ENCODE data around the gene CHST15. TPM values are rescaled to one million over a fixed set of nuclear protein-coding genes. Genes with fewer than 3 reads are reported as not detected.

CHST15 gene
- total RNA-seq, 1 donor from 2014 or later = 11.1 TPM

- Histone ChIP-seq H3K36me3 (ENCODE audit: control insufficient read depth, insufficient read depth, low read length) (no peaks in the 10 kb centered on the region), H3K27me3 (ENCODE audit: control insufficient read depth, insufficient read depth, low read length) (no peaks in the 10 kb centered on the region), H3K4me3 (ENCODE audit: low read depth, low read length) (peak overlapping the region; percentile 72)
- no peak for TF ChIP-seq CTCF (IDR thresholded peaks at IDR 0.05; ENCODE audit: insufficient read depth, low read length, severe bottlenecking)
- FAIRE-seq (no peak), DNase-seq (ENCODE audit: low read depth) (no peak)
These were observed 1.6 kb downstream of the CHST15 start for GRCh38 chr10:124091646-124092249.

- H3K27me3 ChIP-seq (ENCODE audit: control insufficient read depth, insufficient read depth, low read length) = no peaks in the 10 kb centered on the region
- H3K36me3 ChIP-seq (ENCODE audit: control insufficient read depth, insufficient read depth, low read length) = no peaks in the 10 kb centered on the region
- FAIRE-seq = no peak
- DNase-seq (ENCODE audit: low read depth) = no peak
- TF ChIP-seq CTCF (IDR thresholded peaks at IDR 0.05; ENCODE audit: insufficient read depth, low read length, severe bottlenecking) = no peak
- H3K4me3 ChIP-seq (ENCODE audit: low read depth, low read length) = no peak overlapping the region
These were observed 2.7 kb downstream of the CHST15 start for GRCh38 chr10:124090601-124091209.

- DNase-seq (ENCODE audit: low read depth) (no peak), FAIRE-seq (no peak)
- no peaks in the 10 kb centered on the region for H3K36me3 ChIP-seq (ENCODE audit: control insufficient read depth, insufficient read depth, low read length)
- no peak for TF ChIP-seq CTCF (IDR thresholded peaks at IDR 0.05; ENCODE audit: insufficient read depth, low read length, severe bottlenecking)
- H3K4me3 ChIP-seq (ENCODE audit: low read depth, low read length) = no peak overlapping the region
- no peaks in the 10 kb centered on the region for H3K27me3 ChIP-seq (ENCODE audit: control insufficient read depth, insufficient read depth, low read length)
These were observed 3.5 kb downstream of the CHST15 start for GRCh38 chr10:124089859-124090258.

GRCh38 chr10:124088915-124089314, 4.5 kb downstream of the CHST15 start:
- Histone ChIP-seq H3K27me3 (ENCODE audit: control insufficient read depth, insufficient read depth, low read length) (no peaks in the 10 kb centered on the region), H3K36me3 (ENCODE audit: control insufficient read depth, insufficient read depth, low read length) (no peaks in the 10 kb centered on the region), H3K4me3 (ENCODE audit: low read depth, low read length) (no peak overlapping the region)
- DNase-seq (ENCODE audit: low read depth) = peak; percentile 75
- no peak for FAIRE-seq
- TF ChIP-seq CTCF (IDR thresholded peaks at IDR 0.05; ENCODE audit: insufficient read depth, low read length, severe bottlenecking) = no peak

- TF ChIP-seq CTCF (IDR thresholded peaks at IDR 0.05; ENCODE audit: insufficient read depth, low read length, severe bottlenecking) = no peak
- DNase-seq (ENCODE audit: low read depth) = peak; percentile 82
- Histone ChIP-seq H3K36me3 (ENCODE audit: control insufficient read depth, insufficient read depth, low read length) (no peaks in the 10 kb centered on the region), H3K4me3 (ENCODE audit: low read depth, low read length) (no peak overlapping the region), H3K27me3 (ENCODE audit: control insufficient read depth, insufficient read depth, low read length) (no peaks in the 10 kb centered on the region)
- FAIRE-seq = no peak
These were observed 5.4 kb downstream of the CHST15 start for GRCh38 chr10:124087672-124088634.
